Loucy (cell line): Measurements from ENCODE around the gene CYB5B.

Experiments
- H2AFZ ChIP-seq: fragments of 200-600 bp; sonication (generic); 2 replicates; pipeline ENCODE4 v1.6.0; 2016; ENCODE audit warnings: antibody characterized with exemption, mild to moderate bottlenecking, low read length, moderate library complexity
- H3F3A ChIP-seq: fragments of 200-600 bp; 2 replicates; pipeline ENCODE4 v1.6.0; 2016; ENCODE audit warnings: antibody characterized with exemption, low read depth, mild to moderate bottlenecking
- H3K27me3 ChIP-seq: fragments of 200-600 bp; sonication (generic); 2 replicates; pipeline ENCODE4 v1.6.1; 2014; ENCODE audit warnings: low read length, mild to moderate bottlenecking; ENCODE audit not compliant: insufficient read depth, poor library complexity, severe bottlenecking
- H3K36me3 ChIP-seq: fragments of 200-600 bp; sonication (generic); 2 replicates; pipeline ENCODE4 v1.6.1; 2016; ENCODE audit warnings: low read length; ENCODE audit not compliant: insufficient read depth
- H3K4me1 ChIP-seq: fragments of 200-600 bp; sonication (generic); 2 replicates; pipeline ENCODE4 v1.5.1; 2014; ENCODE audit warnings: low read length, mild to moderate bottlenecking; ENCODE audit not compliant: insufficient read depth, poor library complexity, severe bottlenecking
- H3K4me2 ChIP-seq: fragments of 200-600 bp; sonication (generic); 2 replicates; pipeline ENCODE4 v1.6.0; 2014; ENCODE audit warnings: antibody characterized with exemption, low read length, low read depth, mild to moderate bottlenecking; ENCODE audit not compliant: poor library complexity, severe bottlenecking
- H3K4me3 ChIP-seq: fragments of 200-600 bp; sonication (generic); 2 replicates; pipeline ENCODE4 v1.5.1; 2014; ENCODE audit warnings: low read length, mild to moderate bottlenecking, mixed read lengths; ENCODE audit not compliant: poor library complexity, severe bottlenecking
- H3K79me2 ChIP-seq: fragments of 200-600 bp; sonication (generic); 2 replicates; pipeline ENCODE4 v1.6.1; 2014; ENCODE audit warnings: low read length; ENCODE audit not compliant: insufficient read depth
- H3K9ac ChIP-seq: fragments of 200-600 bp; sonication (generic); 2 replicates; pipeline ENCODE4 v1.6.0; 2014; ENCODE audit warnings: mild to moderate bottlenecking, low read depth, low read length, moderate library complexity; ENCODE audit not compliant: poor library complexity, severe bottlenecking
- H3K9me2 ChIP-seq: fragments of 200-600 bp; sonication (generic); replicated peaks from 2 replicates; pipeline ENCODE4 v1.6.1; 2016; ENCODE audit warnings: low read depth, low read length, mixed read lengths
- H3K9me3 ChIP-seq: fragments of 200-600 bp; sonication (generic); 2 replicates; pipeline ENCODE4 v1.6.1; 2014; ENCODE audit warnings: mild to moderate bottlenecking, antibody characterized with exemption, low read length, low read depth; ENCODE audit not compliant: insufficient read depth
- H4K20me1 ChIP-seq: fragments of 200-600 bp; sonication (generic); 2 replicates; pipeline ENCODE4 v1.6.0; 2014; ENCODE audit warnings: antibody characterized with exemption, low read length, mild to moderate bottlenecking; ENCODE audit not compliant: insufficient read depth, poor library complexity, severe bottlenecking
- EZH2phosphoT487 ChIP-seq: fragments of 200-600 bp; IDR thresholded peaks from 2 replicates; pipeline ENCODE4 v1.6.1; 2018; ENCODE audit warnings: antibody characterized with exemption, mild to moderate bottlenecking, moderate library complexity, borderline replicate concordance
- TF ChIP-seq, protein P1 (sequence below): fragments of 200-600 bp; sonication (generic); conservative IDR thresholded peaks from 2 replicates; pipeline ENCODE4 v1.5.1; 2014; ENCODE audit warnings: mild to moderate bottlenecking, antibody characterized with exemption, low read length

CYB5B gene

DNA sequence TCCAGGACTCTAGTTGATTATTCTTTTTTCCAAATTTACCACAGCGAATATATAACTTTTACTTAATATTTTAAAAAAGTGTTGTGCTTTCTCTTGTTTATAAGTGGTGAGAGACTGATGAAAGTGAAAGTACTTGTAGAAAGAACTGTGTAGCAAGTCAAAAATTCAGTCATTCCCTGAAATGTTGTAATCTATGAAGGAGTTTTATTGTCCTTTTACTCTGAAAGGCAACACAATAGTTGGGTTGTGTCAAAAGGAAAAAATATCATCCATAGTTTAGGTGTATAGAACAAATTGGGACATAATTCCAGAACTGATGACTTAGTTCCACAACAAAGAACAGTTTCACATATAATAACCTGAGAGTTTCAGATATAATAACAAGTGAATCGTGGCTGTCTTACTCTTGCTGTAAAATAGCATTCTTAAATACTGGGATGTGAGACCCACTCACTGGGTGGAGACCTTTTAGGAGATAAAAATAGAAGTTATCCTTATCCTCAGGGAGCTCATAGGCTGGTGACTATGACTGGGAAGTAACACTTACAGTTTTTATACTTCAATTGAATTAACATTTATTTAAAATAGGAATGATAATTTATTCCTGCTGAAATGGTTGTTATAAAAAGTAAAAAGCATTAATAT, 20.6 kb downstream of the CYB5B start:
- Histone ChIP-seq H3K27me3 (no peaks in the 10 kb centered on the region), H3K79me2 (peaks cover 64% of the 10 kb centered on the region), H3K4me3 (peak overlapping the region; percentile 32), H3K9ac (peak overlapping the region; percentile 30), H3F3A (no peaks in the 10 kb centered on the region), H3K4me2 (peak overlapping the region; percentile 61), H3K4me1 (peaks cover 22% of the 10 kb centered on the region), H2AFZ (no peak overlapping the region), H4K20me1 (peaks cover 29% of the 10 kb centered on the region), H3K36me3 (peaks cover 35% of the 10 kb centered on the region; the same call in 1 of the 2 replicates), H3K9me2 (no peaks in the 10 kb centered on the region), H3K9me3 (no peaks in the 10 kb centered on the region)
- no peak for TF ChIP-seq EZH2phosphoT487
- TF ChIP-seq, protein P1, sequence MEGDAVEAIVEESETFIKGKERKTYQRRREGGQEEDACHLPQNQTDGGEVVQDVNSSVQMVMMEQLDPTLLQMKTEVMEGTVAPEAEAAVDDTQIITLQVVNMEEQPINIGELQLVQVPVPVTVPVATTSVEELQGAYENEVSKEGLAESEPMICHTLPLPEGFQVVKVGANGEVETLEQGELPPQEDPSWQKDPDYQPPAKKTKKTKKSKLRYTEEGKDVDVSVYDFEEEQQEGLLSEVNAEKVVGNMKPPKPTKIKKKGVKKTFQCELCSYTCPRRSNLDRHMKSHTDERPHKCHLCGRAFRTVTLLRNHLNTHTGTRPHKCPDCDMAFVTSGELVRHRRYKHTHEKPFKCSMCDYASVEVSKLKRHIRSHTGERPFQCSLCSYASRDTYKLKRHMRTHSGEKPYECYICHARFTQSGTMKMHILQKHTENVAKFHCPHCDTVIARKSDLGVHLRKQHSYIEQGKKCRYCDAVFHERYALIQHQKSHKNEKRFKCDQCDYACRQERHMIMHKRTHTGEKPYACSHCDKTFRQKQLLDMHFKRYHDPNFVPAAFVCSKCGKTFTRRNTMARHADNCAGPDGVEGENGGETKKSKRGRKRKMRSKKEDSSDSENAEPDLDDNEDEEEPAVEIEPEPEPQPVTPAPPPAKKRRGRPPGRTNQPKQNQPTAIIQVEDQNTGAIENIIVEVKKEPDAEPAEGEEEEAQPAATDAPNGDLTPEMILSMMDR, result no peak

DNA sequence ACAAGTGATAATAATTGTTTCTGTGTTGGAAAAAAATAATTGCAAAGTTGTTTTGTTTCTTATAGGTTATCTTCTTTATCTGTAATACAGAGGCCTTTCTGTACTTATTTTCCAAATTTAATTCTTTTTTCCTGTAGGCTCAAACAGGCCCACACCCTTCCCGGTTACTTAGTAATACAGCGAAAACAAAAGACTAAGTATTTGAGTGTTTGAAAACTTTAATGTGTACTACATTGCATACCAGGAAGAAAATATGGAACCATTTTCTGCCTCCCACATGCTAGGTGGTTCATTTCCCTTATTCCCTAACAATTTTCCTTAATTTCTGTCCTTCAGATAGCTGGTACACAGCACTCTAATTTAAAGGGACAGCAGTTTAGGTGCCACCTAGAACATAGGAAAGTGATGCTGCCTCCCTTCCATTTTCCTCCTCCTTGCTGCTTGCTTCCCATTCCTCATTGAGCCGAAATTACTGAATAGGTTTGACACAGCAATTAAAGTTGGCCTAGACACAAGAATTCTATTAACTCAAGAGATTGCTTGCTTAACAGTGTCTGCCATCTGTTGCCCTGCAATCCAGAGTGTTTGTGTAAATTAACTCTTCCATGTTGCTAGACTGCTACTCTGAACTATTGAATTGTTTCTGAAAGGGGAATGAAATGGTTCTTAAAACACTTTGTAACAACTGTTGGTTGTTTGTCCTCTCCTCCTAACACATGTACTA, 24.2 kb downstream of the CYB5B start:
- H3K4me1 ChIP-seq, result peaks cover 27% of the 10 kb centered on the region
- peaks cover 46% of the 10 kb centered on the region; the same call in 1 of the 2 replicates for H3K36me3 ChIP-seq
- no peak overlapping the region for H3K9ac ChIP-seq
- H3K9me2 ChIP-seq, result no peaks in the 10 kb centered on the region
- H2AFZ ChIP-seq, result no peak overlapping the region
- H3K27me3 ChIP-seq, result no peaks in the 10 kb centered on the region
- TF ChIP-seq, protein P1, result no peak
- no peak for TF ChIP-seq EZH2phosphoT487
- peaks cover 15% of the 10 kb centered on the region for H4K20me1 ChIP-seq
- H3K4me2 ChIP-seq, result no peak overlapping the region
- H3F3A ChIP-seq, result peaks cover 7% of the 10 kb centered on the region; the same call in 1 of the 2 replicates
- H3K4me3 ChIP-seq, result no peak overlapping the region
- H3K9me3 ChIP-seq, result no peaks in the 10 kb centered on the region
- H3K79me2 ChIP-seq, result peaks cover 37% of the 10 kb centered on the region

DNA sequence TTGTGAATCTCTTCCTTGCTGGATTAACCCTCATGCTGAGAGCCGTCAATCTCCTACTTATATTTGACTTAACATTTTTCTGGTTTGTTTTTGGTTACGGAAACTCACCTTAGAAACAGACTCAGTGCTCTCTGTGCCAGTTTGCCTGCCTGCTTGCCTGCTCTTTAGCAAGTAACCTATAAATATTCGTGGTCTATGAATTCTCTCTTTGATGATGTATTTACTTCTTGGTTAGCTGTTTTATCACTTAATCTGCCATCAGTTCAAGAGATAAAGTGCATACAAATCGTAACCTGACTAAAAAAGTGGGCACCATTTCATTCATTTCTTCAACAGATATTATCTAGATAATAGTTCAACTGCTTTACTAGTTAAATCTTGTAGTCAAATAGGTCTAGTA, 26.7 kb downstream of the CYB5B start:
- no peak overlapping the region for H3K4me3 ChIP-seq
- H3K27me3 ChIP-seq, result no peaks in the 10 kb centered on the region
- H3K4me2 ChIP-seq, result peak overlapping the region; percentile 23
- no peak overlapping the region for H2AFZ ChIP-seq
- no peak for TF ChIP-seq EZH2phosphoT487
- TF ChIP-seq, protein P1, result no peak
- no peaks in the 10 kb centered on the region for H3K9me3 ChIP-seq
- peaks cover 11% of the 10 kb centered on the region for H3K4me1 ChIP-seq
- no peaks in the 10 kb centered on the region for H4K20me1 ChIP-seq
- peaks cover 59% of the 10 kb centered on the region; the same call in 1 of the 2 replicates for H3K36me3 ChIP-seq
- no peak overlapping the region for H3K9ac ChIP-seq
- no peaks in the 10 kb centered on the region for H3K9me2 ChIP-seq
- H3F3A ChIP-seq, result peaks cover 7% of the 10 kb centered on the region; the same call in 1 of the 2 replicates
- peaks cover 22% of the 10 kb centered on the region; the same call in 1 of the 2 replicates for H3K79me2 ChIP-seq
